ENCODE measurements around the gene PTGER4.

DNA sequence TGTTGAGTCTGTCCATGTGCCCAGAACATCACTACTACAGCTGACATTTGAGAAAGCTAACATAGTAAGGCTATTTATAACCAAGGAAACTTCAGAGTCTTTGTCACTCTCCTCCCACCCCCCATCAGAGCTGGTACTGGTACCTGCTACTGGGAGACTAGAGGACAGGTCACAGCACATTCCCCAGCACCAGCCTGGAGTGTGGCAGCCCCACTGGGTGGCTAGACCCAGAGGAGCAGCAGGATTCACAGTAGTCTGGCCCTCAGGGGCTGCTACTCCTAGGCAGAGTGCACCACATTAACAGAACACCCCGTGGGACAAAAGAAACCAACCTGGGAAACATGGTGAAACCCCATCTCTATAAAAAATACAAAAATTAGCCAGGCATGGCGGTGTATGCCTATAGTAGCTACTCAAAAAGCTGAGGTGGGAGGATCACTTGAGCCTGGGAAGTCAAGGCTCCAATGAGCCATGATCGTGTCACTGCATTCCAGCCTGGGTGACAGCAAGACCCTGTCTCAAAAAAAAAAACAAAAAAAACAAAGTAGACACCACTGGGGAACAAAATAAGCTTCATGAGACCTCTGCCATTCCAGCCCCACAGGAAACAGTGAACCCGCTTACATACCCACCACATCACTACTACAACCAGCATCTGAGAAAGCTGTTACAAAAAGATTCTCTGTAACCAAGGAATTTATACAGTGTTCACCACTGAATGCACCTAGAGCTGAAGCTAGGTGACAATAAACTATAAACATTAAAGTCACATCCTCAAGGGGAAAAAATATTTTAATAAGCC is 26.3 kb upstream of the PTGER4 start:
- TF ChIP-seq, protein P1, sequence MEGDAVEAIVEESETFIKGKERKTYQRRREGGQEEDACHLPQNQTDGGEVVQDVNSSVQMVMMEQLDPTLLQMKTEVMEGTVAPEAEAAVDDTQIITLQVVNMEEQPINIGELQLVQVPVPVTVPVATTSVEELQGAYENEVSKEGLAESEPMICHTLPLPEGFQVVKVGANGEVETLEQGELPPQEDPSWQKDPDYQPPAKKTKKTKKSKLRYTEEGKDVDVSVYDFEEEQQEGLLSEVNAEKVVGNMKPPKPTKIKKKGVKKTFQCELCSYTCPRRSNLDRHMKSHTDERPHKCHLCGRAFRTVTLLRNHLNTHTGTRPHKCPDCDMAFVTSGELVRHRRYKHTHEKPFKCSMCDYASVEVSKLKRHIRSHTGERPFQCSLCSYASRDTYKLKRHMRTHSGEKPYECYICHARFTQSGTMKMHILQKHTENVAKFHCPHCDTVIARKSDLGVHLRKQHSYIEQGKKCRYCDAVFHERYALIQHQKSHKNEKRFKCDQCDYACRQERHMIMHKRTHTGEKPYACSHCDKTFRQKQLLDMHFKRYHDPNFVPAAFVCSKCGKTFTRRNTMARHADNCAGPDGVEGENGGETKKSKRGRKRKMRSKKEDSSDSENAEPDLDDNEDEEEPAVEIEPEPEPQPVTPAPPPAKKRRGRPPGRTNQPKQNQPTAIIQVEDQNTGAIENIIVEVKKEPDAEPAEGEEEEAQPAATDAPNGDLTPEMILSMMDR (IDR thresholded peaks at IDR 0.05), result no peak
- TF ChIP-seq, protein P2, sequence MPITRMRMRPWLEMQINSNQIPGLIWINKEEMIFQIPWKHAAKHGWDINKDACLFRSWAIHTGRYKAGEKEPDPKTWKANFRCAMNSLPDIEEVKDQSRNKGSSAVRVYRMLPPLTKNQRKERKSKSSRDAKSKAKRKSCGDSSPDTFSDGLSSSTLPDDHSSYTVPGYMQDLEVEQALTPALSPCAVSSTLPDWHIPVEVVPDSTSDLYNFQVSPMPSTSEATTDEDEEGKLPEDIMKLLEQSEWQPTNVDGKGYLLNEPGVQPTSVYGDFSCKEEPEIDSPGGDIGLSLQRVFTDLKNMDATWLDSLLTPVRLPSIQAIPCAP (CRISPR knock-in tag; IDR thresholded peaks at IDR 0.05), result no peak
- TF ChIP-seq, protein P3, sequence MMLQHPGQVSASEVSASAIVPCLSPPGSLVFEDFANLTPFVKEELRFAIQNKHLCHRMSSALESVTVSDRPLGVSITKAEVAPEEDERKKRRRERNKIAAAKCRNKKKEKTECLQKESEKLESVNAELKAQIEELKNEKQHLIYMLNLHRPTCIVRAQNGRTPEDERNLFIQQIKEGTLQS (CRISPR knock-in tag; conservative IDR thresholded peaks at IDR 0.05), result no peak
- TF ChIP-seq TEAD4 (CRISPR knock-in tag; IDR thresholded peaks at IDR 0.05), result no peak
- TF ChIP-seq MXD4 (CRISPR knock-in tag; IDR thresholded peaks at IDR 0.05; ENCODE audit: borderline replicate concordance), result no peak
- TF ChIP-seq CREM (CRISPR knock-in tag; IDR thresholded peaks at IDR 0.05), result no peak
- TF ChIP-seq NFYB (CRISPR knock-in tag; conservative IDR thresholded peaks at IDR 0.05; ENCODE audit: low read depth), result no peak
